DND-41 (cell line): ENCODE data around the gene MANSC1.

ENCODE experiments used
- CTCF ChIP-seq: IDR thresholded peaks from 2 replicates; pipeline ENCODE4 v1.5.1; 2012; ENCODE audit warnings: borderline replicate concordance, low read length, moderate library complexity, mild to moderate bottlenecking; ENCODE audit not compliant: poor library complexity, severe bottlenecking; ENCODE audit errors: extremely low read depth
- EZH2 ChIP-seq: IDR thresholded peaks from 3 replicates; pipeline ENCODE4 v1.6.1; 2012; ENCODE audit warnings: borderline replicate concordance, low read depth, mild to moderate bottlenecking, moderate library complexity, low read length, inconsistent platforms; ENCODE audit not compliant: severe bottlenecking

- TF ChIP-seq CTCF (no peak), EZH2 (no peak)
Measured at GRCh38 chr12:12399161-12399560, 49.1 kb upstream of the MANSC1 start.
